NT2/D1 (cell line): ENCODE data around the gene PPP1R7.

Source experiments
- DNase-seq: peaks from one replicate; pipeline ENCODE4 v3.0.0-alpha.2; 2011; ENCODE audit warnings: low read depth, low spot score
- H3K27me3 ChIP-seq: 2 replicates; pipeline ENCODE4 v1.6.0; 2011; ENCODE audit warnings: mild to moderate bottlenecking; ENCODE audit not compliant: insufficient read length, insufficient read depth
- H3K36me3 ChIP-seq: 2 replicates; pipeline ENCODE4 v1.6.1; 2011; ENCODE audit warnings: mild to moderate bottlenecking, low read length, mixed read lengths; ENCODE audit not compliant: insufficient read depth, insufficient read length
- H3K4me1 ChIP-seq: 2 replicates; pipeline ENCODE4 v1.5.1; 2011; ENCODE audit not compliant: insufficient read depth, insufficient read length
- H3K4me3 ChIP-seq: 2 replicates; pipeline ENCODE4 v1.5.1; 2011; ENCODE audit warnings: low read depth; ENCODE audit not compliant: insufficient read length
- H3K9ac ChIP-seq: 2 replicates; pipeline ENCODE4 v1.6.0; 2011; ENCODE audit warnings: low read depth; ENCODE audit not compliant: insufficient read length
- H3K9me3 ChIP-seq: 2 replicates; pipeline ENCODE4 v1.5.1; 2011; ENCODE audit warnings: mild to moderate bottlenecking, low read length; ENCODE audit not compliant: insufficient read depth
- SUZ12 ChIP-seq: IDR thresholded peaks from 2 replicates; pipeline ENCODE4 v1.6.1; 2011; ENCODE audit not compliant: insufficient read length, insufficient read depth; ENCODE audit errors: extremely low read depth
- YY1 ChIP-seq: IDR thresholded peaks from 2 replicates; pipeline ENCODE4 v1.6.1; 2011; ENCODE audit not compliant: insufficient read length, insufficient read depth
- ZNF274 ChIP-seq: IDR thresholded peaks from 2 replicates; pipeline ENCODE4 v1.6.1; 2011; ENCODE audit warnings: mild to moderate bottlenecking, low read depth, low read length

The PPP1R7 gene

DNA sequence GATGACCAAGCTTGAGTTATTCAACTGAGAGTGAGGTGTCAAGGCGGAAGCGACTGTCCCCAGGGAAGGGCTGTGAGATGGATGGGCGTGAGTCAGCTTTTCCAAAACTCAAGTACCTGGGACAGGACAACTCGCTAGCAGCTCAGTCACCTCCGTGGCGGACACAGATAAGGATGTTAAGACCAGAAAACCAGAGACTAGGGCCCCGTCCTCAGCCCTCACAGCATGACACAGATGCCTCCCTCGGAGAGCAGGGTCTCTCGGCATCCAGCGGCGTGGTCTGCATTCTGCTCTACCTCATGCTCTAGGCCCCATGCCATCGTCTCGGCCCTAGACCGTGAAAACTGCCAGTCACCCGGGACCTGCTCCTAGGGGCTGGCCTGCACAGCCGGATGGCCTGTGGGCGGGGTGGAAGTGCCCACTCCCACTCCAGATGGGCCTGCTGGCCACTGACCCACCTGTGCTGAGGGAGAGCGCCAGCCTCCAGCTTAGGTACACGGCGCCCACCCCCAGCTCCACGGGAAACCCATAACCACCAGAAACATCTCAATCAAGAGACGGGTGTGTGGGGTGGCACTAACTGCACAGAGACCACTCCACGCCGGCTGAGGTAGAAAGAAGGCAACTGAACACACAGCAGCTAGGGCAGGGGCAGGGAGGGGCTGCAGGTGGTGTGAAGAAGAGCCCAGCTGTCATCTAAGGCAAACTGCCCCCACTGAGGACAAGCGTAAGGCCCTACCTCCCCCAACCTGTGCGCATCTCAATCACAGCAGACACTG, 78.0 kb downstream of the PPP1R7 start:
- TF ChIP-seq SUZ12, result no peak
- TF ChIP-seq ZNF274, result no peak
- no peak for TF ChIP-seq YY1
- Histone ChIP-seq H3K36me3 (peaks cover 79% of the 10 kb centered on the region), H3K4me3 (no peak overlapping the region), H3K27me3 (no peaks in the 10 kb centered on the region), H3K4me1 (peaks cover 15% of the 10 kb centered on the region), H3K9me3 (no peaks in the 10 kb centered on the region), H3K9ac (peak overlapping the region; percentile 33)
- DNase-seq, result no peak

GRCh38 chr2:241228860-241229516, 78.7 kb downstream of the PPP1R7 start:
- Histone ChIP-seq H3K9ac (no peak overlapping the region), H3K9me3 (no peaks in the 10 kb centered on the region), H3K36me3 (peaks cover 85% of the 10 kb centered on the region), H3K4me3 (no peak overlapping the region), H3K27me3 (no peaks in the 10 kb centered on the region), H3K4me1 (peaks cover 8% of the 10 kb centered on the region)
- DNase-seq, result no peak
- TF ChIP-seq SUZ12, result no peak
- TF ChIP-seq YY1, result no peak
- no peak for TF ChIP-seq ZNF274

- Histone ChIP-seq H3K4me1 (peaks cover under 1% of the 10 kb centered on the region), H3K27me3 (no peaks in the 10 kb centered on the region), H3K4me3 (no peak overlapping the region), H3K36me3 (peaks cover 93% of the 10 kb centered on the region), H3K9ac (no peak overlapping the region), H3K9me3 (no peaks in the 10 kb centered on the region)
- no peak for DNase-seq
- TF ChIP-seq ZNF274 (no peak), YY1 (no peak), SUZ12 (no peak)
Observed at GRCh38 chr2:241229563-241230401, 79.5 kb downstream of the PPP1R7 start.

DNA sequence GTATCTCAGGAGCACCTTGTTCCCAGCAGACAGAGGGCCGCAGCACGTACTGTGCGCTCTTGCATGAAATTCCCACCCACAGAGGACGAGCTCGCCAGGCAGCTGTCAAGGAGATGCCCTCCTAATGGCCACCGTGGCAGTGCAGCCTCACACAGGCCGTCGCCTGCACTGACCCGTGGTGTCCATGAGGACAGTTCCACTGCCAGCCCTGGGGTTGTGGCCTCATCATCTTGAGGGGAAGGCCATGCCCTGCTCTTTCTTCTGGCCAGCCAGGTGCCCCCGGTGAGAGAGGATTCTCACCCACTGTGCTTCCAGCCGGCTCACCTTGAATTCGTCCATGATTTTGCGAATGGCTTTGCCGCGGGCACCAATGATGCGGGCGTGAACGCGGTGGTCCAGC, 80.2 kb downstream of the PPP1R7 start:
- no peak for DNase-seq
- Histone ChIP-seq H3K9me3 (no peaks in the 10 kb centered on the region), H3K4me1 (no peaks in the 10 kb centered on the region), H3K9ac (no peak overlapping the region), H3K36me3 (peaks cover 97% of the 10 kb centered on the region), H3K27me3 (no peaks in the 10 kb centered on the region), H3K4me3 (no peak overlapping the region)
- TF ChIP-seq YY1, result no peak
- TF ChIP-seq ZNF274, result no peak
- no peak for TF ChIP-seq SUZ12

DNA sequence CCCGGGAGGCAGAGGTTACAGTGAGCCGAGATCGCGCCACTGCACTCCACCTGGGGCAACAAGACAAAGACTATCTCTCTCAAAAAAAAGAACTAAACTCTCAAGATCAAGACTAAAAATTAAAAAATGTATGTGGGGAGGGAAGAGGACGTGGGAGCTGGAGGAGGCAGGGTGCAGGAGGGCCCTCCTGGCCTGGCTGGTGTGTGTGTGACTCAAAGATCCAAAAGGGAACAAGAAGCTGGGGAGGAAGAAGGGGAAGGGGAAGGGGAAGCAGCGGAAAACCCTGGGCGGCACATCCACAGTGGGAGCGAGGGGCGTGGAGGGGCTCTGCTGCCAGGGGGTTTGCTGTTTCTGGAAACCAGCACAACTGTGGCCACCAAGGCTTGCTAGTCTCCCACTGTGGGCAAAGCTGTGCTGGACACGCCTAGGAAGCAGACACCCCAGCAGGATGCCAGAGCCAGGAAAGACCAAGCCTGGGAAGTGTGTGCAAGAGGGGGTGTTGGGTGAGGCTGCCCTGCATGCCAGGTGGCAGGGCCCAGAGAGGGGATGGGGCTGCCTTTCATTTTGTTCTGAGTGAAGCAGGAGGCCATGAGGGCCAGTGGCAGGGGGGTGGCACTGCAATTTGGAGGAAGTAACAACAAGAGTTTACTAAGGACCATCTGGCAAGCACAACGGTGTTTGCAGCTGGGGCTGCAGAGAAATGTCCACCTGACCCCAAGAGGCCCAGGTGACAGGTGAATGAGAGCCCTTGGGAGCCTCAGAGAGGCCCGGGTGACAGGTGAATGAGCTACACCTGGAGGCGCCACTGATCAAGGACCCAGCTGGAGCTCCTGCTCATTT, 82.7 kb downstream of the PPP1R7 start:
- no peak overlapping the region for H3K4me3 ChIP-seq
- no peaks in the 10 kb centered on the region for H3K9me3 ChIP-seq
- no peaks in the 10 kb centered on the region for H3K4me1 ChIP-seq
- no peaks in the 10 kb centered on the region for H3K27me3 ChIP-seq
- H3K36me3 ChIP-seq, result peaks cover 100% of the 10 kb centered on the region
- TF ChIP-seq SUZ12 (no peak), ZNF274 (no peak)
- no peak for DNase-seq
- H3K9ac ChIP-seq, result no peak overlapping the region
